Measurements from ENCODE around the gene ARHGAP35.

- TF ChIP-seq CTCF (IDR thresholded peaks at IDR 0.05) (no peak), POLR2A (IDR thresholded peaks at IDR 0.05) (no peak)
Measured at GRCh38 chr19:46867170-46867569, 6.4 kb downstream of the ARHGAP35 start.
